CD4-positive, alpha-beta T cell treated with Interleukin-21 for 1 hour (primary cell): ENCODE results near the gene WDR53.
"Not testable (repeated sequence)": the region's sequence is repeated elsewhere in the genome, so short reads cannot be mapped to it uniquely, and the experiment has no call there.

ENCODE experiments used
- DNase-seq: peaks from one replicate; pipeline ENCODE4 v3.0.0-alpha.2; 2020

The WDR53 gene

DNA sequence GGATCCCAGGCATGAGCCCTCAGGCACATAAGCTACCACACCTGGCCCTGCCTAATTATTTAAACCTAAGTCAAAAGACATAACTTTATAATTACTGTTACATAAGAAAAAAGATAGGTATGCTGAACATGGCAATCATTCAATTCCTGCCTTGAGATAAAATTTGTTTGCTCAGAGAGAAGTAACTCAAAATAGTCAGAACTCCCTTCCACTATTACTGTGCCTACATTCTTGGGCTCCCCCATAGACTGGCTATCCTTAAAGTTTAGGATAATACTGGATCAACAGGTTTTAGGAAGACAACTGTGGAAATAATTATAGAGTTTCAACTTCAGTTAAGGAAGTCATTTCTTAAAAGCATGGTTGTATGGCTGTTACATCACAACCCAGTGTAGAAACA, 9.9 kb downstream of the WDR53 start:
- DNase-seq: no peak

GRCh38 chr3:196557236-196557635, 11.1 kb downstream of the WDR53 start:
- no peak for DNase-seq

- no peak for DNase-seq
These were observed 13.1 kb downstream of the WDR53 start for GRCh38 chr3:196555295-196555694.

GRCh38 chr3:196554205-196554604, 14.1 kb downstream of the WDR53 start:
- no peak for DNase-seq

- no peak for DNase-seq
These were observed 14.8 kb downstream of the WDR53 start for GRCh38 chr3:196553551-196553950.

GRCh38 chr3:196552253-196552652, 16.1 kb downstream of the WDR53 start:
- no peak for DNase-seq

GRCh38 chr3:196550172-196550571, 18.2 kb downstream of the WDR53 start:
- not testable (repeated sequence) for DNase-seq

GRCh38 chr3:196549312-196549711, 19.0 kb downstream of the WDR53 start:
- DNase-seq: not testable (repeated sequence)

- no peak for DNase-seq
These were observed 21.3 kb downstream of the WDR53 start for GRCh38 chr3:196547067-196547466.

DNA sequence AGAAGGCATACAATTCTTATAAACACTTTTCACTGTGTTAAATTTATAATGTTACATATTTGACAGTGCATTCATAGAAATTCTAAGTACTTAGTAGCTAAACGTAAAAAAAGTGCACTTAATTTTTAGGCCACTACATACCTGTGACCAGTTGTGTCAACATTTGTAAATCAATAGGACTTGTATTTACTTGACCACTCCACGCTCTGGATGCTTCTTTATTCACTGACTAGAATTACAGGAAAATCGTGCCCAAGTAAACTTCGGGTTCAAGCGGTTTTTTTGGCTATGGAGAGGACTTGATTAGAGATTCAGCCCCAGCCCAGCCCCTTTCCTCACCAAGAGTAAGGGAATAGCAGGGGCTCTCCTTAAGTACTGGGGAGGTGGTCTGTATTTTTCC, 21.8 kb downstream of the WDR53 start:
- DNase-seq: no peak

- DNase-seq: no peak
These were observed 23.8 kb downstream of the WDR53 start for GRCh38 chr3:196544491-196544992.

GRCh38 chr3:196541684-196542445, 26.5 kb downstream of the WDR53 start:
- DNase-seq: no peak

- peak; percentile 64 for DNase-seq
These were observed 30.9 kb downstream of the WDR53 start for GRCh38 chr3:196537319-196537984.

DNA sequence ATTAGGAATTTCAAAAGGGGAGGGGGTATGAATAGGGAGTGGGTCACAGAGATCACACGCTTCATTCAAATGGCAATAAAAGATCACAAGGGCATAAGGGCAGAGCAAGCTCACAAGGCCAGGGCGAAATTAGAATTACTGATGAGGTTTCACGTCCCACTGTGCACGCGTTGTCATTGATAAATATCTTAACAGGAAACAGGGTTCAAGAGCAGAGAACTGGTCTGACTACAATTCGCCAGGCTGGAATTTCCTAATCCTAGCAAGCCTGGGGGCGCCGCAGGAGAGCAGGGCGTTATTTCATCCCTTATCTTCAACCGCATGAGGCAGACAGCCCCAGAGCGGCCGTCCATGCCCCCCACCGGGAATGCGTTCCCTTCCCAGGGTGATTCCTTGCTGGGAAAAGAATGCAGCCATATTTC, 35.1 kb downstream of the WDR53 start:
- no peak for DNase-seq

DNA sequence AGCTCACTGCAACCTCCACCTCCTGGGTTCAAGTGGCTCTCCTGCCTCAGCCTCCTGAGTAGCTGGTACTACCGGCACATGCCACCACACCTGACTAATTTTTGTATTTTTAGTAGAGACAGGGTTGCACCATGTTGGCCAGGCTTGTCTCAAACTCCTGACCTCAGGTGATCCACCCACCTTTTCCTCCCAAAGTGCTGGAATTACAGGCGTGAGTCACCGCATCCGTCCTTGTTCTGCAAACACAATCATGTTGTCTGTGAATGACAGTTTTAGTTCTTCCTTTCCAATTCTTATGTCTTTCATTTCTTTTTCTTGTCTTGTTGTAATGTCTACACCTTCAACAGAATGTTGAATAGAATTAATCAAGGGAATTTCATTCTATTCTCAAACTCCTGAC, 36.9 kb downstream of the WDR53 start:
- DNase-seq: no peak

DNA sequence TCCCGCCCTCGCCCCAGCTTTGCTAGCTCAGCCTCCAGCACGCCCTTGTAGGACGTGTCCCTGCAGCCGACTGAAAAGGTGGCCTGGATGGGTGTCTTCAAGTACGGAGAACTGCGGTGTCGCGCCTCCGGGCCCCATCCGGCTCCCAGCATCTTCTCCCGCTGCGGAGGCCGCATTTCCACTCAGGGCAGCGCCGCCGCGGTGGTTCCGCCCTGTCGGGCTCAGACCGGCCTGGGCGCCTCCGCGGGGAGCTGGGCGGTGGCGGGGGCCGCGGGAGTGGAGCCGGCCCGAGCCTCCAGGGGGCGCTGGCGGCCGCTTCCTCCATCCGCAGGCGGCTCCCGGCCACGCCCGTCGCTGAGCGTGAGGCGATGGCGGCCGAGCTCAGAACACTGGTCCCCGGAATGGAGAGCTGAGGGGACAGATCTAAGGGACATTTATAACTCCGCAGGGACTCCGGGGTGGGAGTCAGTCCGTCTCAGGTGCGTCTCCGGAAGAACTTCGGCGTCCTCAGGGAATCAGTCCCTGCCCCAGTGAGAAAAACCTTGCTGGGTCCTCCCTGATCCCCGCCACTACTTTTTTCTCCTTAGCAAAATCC, 39.6 kb downstream of the WDR53 start:
- peak; percentile 73 for DNase-seq

- no peak for DNase-seq
These were observed 43.2 kb downstream of the WDR53 start for GRCh38 chr3:196525141-196525540.

DNA sequence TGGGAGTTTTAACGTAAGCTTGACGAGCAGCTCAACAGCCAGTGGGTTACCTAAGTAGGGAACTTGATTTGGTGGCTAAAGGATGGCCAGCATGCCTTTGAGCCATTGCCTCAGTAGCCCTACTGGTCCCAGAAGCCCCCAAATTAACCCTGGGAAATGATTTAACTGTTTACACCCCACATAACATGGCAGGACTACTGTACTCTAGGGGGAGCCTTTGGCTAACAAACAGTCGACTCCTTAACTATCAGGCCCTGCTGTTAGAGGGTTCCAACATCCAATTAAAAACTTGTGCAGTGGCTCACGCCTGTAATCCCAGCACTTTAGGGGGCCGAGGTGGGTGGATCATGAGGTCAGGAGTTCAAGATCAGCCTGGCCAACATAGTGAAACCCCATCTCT, 43.8 kb downstream of the WDR53 start:
- DNase-seq: no peak

- no peak for DNase-seq
These were observed 44.5 kb downstream of the WDR53 start for GRCh38 chr3:196523841-196524240.

GRCh38 chr3:196521291-196521690, 47.1 kb downstream of the WDR53 start:
- DNase-seq: not testable (repeated sequence)

DNA sequence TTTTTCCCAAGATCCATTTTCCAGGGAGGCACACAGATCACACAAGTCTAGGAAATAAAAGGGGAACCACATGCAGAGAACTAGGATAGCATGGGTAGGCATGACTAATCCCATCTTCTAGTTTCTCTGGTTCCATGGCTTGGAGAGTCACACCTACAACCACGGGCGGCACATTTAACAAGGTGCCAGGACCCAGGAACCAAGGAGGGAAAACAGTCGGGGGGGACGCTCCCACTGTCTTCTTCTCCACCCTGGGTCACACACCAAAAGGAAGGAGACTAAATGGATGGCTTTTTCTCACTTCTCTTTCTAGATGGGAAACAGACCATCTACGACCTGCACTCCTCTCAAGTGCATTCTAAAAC, 48.7 kb downstream of the WDR53 start:
- no peak for DNase-seq

- DNase-seq: peak; percentile 63
These were observed 49.2 kb downstream of the WDR53 start for GRCh38 chr3:196518966-196519717.

- no peak for DNase-seq
These were observed 50.4 kb downstream of the WDR53 start for GRCh38 chr3:196517919-196518318.
